ENCODE measurements around the gene LRRC15.

LRRC15 gene

GRCh38 chr3:194384569-194385001 lies 15.0 kb upstream of the LRRC15 start:
- no peak for DNase-seq (ENCODE audit: low read depth in 2 of 2)

GRCh38 chr3:194384156-194384555 lies 14.6 kb upstream of the LRRC15 start:
- no peak for DNase-seq (ENCODE audit: low read depth in 2 of 2)

DNA sequence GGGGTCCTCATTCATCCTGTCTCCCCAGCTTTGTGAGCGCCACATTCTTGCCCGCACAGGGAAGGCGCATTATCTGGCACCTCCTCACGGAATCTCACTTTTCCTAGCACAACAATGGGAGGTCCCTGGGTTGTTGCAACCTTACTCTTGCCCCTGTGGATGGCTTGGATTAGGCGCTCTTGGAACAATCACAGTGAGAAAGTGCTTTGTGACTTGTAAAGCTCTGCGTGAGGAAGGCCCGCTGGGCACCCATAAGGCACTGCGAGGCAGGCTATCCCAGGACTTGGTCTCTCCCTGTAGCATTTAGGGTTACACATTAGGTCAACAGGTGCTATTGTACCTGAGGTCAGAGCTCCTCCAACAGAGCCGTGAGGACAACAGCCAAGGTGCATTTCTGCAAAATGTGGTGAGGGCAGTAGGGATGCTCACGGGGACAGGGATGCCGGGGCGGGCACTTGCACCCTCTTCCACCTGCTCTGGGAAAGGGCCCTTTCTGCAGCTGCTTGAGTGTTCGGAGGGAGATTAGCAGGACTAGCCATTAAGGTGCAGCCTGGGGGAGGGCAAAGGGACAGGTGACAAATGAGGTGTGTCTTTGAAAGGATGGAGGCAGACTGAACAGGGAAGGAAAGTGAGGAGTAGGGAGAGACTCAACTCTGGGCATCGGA lies 13.9 kb upstream of the LRRC15 start:
- no peak for DNase-seq (ENCODE audit: low read depth in 2 of 2)

DNA sequence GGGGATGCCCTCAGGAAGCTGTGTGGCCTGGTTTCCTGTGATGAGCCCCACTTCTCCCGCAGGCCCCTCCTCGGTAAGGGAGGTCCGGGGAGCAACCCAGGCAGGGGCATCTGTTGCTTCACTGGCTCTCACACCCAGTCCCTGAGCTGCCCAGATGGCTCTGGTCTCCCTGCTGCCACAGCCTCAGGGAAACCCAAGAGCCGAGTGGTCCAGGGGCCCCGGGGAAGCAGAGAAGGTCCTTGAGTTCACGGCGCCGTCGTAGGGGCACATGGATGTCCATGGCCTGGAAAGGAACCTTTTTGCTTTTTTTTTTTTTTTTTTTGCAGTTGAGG lies 13.3 kb upstream of the LRRC15 start:
- no peak for DNase-seq (ENCODE audit: low read depth in 2 of 2)

- no peak for DNase-seq (ENCODE audit: low read depth in 2 of 2)
Observed at GRCh38 chr3:194382196-194382891, 12.8 kb upstream of the LRRC15 start.

DNA sequence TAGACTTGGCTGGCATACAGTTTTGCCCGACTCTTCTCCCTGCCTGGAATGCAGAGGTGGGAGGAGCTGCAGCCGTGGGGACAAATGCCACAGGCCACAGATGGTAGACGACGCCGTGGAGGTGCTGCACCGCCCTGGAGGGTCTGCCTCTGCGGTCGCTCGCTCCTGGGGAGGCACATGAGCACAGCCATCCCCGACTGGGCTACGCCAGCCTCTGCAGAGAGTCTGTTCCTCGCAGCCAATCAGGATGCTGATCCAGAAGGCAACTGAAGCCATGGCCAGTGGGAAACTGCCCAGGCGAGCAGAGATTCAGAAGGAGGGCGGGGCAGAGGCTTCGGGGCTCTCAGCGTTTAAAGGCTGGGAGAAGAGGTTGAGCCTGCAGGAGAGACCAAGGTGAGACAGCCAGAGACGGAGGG lies 11.9 kb upstream of the LRRC15 start:
- DNase-seq (ENCODE audit: low read depth in 2 of 2), result no peak

DNA sequence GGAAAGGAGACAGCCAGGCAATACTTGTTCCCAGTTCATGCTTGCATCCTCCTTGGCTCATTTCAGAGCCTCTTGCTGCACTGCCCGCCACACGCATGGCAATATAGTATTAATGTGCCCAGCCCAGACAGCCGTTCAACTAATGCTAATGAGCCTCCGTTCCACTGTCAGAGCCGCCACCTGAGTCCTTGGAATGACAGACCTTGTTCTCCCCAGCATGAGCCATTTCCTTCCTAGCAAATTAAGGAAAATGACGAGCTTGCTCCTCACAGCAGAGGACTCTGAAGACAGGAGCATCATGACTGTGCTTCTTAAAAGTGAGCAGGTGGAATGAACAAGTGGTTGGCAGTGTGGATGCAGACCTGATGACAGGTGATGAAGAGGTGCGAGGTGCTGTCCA lies 10.8 kb upstream of the LRRC15 start:
- no peak for DNase-seq (ENCODE audit: low read depth in 2 of 2)

DNA sequence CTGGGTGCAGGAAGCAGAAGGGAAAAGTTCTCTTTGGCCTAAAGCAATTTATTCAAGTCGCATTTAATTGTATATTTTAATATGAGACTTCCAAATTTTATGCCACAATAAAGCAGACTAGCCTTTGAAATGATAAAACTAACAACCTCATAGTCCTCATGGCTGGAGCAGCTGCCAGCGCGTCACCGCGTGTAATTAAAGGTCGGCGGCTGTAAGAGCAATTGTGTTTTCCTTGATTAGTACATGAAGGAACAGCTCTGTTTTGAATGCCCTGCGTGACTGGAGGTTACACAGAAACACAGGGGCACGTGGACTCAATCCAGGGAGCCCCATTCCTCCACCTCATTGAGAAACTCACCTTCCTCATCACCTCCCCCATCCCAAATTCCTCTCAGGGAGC lies 10.1 kb upstream of the LRRC15 start:
- no peak for DNase-seq (ENCODE audit: low read depth in 2 of 2)

DNA sequence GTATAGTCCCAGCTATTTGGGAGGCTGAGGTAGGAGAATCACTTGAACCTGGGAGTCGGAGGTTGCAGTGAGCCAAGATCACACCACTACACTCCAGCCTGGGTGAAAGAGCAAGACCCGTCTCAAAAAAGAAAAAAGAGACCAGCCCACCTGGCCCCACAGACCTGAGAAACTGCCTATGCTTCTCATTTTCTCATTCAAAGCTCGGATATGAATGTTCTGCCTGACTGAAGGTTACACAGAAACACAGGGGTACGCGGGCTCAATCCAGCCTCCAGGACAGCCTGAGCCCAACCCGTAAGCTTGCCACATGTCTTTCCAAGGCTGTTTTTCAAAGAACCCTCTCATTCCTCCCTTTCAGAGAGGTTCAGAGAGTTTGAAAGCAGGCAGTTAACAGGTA lies 9.7 kb upstream of the LRRC15 start:
- no peak for DNase-seq (ENCODE audit: low read depth in 2 of 2)

GRCh38 chr3:194377708-194378107 lies 8.2 kb upstream of the LRRC15 start:
- no peak for DNase-seq (ENCODE audit: low read depth in 2 of 2)

DNA sequence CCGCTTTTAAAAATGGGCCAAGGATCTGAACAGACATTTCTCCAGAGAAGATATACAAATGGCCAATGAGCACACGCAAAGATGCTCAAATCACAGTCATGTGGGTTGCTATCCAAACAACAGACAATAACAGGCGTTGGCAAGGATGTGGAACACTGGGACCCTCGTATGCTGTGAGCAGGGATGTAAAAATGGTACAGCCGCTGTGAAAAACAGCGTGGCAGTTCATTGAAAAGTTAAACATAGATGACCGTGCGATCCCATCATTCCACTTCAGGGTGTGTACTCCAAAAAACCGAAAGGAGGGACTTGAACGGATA lies 6.7 kb upstream of the LRRC15 start:
- DNase-seq (ENCODE audit: low read depth in 2 of 2), result no peak

- no peak for DNase-seq (ENCODE audit: low read depth in 2 of 2)
Observed at GRCh38 chr3:194375473-194376240, 6.1 kb upstream of the LRRC15 start.

GRCh38 chr3:194374935-194375334 lies 5.4 kb upstream of the LRRC15 start:
- DNase-seq (ENCODE audit: low read depth in 2 of 2), result no peak

GRCh38 chr3:194373899-194374298 lies 4.4 kb upstream of the LRRC15 start:
- DNase-seq (ENCODE audit: low read depth in 2 of 2), result no peak

- DNase-seq (ENCODE audit: low read depth in 2 of 2), result no peak
Observed at GRCh38 chr3:194373028-194373427, 3.5 kb upstream of the LRRC15 start.

GRCh38 chr3:194370753-194371152 lies 1.2 kb upstream of the LRRC15 start:
- DNase-seq (ENCODE audit: low read depth in 2 of 2), result no peak

DNA sequence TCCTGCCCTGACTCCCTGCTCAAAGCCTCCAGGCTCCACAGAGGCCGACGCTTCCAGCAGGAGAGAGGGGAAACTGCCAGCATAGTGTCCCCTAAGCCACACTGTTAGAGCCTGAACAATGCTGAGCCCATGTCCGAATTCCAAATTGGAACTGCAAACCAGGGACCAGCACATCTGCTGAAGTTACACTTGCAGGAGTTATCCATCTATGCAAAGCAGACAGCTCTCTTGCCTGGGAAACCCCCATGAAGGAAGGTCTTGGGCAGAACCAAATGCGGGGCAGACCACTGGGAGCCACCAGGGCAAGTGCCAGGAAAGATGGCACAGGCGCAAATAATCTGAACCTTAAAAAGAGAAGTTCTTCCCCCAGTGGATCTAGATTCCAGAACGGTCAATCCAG lies 625 bp downstream of the LRRC15 start:
- DNase-seq (ENCODE audit: low read depth in 2 of 2), result no peak

DNA sequence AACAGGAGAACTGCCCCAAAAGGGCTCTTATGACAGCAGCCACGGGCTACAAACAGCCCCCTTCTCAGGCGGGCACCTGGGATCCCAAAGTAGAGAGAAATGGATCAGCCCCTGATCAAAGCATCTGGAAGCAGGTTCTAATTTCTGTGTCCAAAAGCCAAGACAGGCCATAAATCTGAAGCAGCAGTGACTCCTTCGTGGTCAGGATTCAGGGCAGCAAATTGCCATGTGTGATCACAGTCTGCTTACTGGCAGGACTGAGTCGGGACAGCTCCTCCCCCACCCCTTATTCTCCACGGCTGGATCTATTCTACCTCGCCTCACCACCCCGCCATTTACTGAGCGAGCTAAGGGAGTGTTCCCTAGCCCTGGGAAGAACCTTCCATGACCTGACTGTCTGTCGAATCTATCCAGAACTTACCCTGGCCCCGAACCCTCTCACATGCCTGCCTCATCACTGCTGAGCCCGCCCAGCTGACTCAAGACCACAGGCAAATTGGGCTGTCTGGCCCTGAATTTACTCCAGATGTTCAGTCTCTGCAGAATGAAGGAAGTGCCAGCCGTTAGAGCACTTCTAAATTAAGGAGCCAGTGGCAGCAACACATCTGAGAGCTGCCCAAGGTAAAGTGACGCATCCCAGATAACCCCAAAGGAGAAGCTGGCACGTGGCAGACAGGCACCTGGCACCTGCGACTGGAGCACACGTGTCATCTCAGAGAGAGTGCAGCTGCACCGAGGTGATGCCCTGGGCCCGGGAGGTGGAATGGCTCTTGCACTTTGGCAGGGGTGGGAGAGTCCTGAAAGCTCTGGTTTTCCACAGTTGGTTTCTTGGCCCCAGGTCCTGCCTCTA lies 1.3 kb downstream of the LRRC15 start:
- no peak for DNase-seq (ENCODE audit: low read depth in 2 of 2)

DNA sequence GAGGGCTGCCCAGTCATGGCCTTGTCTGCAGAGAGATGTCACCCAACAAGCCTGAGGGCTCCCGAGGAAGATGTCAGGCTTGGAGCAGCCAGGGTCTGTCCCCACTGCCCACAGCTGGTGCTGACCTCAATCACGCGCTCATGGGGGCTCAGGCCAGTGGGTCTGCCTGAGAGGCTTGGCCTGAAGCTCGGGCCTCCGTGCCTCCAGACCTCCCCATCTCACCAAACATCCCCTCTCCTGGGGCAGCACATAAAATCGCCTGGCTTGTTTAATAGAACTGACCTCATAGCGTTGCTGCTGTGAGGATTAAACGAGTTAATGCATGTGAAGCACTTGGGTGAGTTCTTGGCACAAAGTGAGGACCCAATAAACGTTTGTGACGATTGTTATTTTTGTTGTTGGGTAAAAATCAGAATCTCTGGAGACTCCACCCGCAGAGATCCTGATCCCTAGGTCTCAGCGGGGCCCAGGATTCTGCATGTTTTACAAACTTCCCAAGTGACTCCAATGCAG lies 3.5 kb downstream of the LRRC15 start:
- no peak for DNase-seq (ENCODE audit: low read depth in 2 of 2)

GRCh38 chr3:194365526-194365925 lies 4.0 kb downstream of the LRRC15 start:
- DNase-seq (ENCODE audit: low read depth in 2 of 2), result no peak

- no peak for DNase-seq (ENCODE audit: low read depth in 2 of 2)
Observed at GRCh38 chr3:194364652-194365434, 4.7 kb downstream of the LRRC15 start.
